OCI-M1 (cell line): Measurements from ENCODE around the gene GBGT1.

Source experiments
- DNase-seq: peaks from one replicate; lab custom pipeline; 2025; lab: John Stamatoyannopoulos, UW

GBGT1 gene

GRCh38 chr9:133113949-133114885 lies 49.5 kb downstream of the GBGT1 start:
- DNase-seq = no peak

- DNase-seq = no peak
Measured at GRCh38 chr9:133113163-133113948, 50.4 kb downstream of the GBGT1 start.

GRCh38 chr9:133112663-133113026 lies 51.1 kb downstream of the GBGT1 start:
- no peak for DNase-seq

- DNase-seq = no peak
Measured at GRCh38 chr9:133111808-133112662, 51.7 kb downstream of the GBGT1 start.

GRCh38 chr9:133109931-133110650 lies 53.6 kb downstream of the GBGT1 start:
- DNase-seq = no peak

GRCh38 chr9:133108794-133109641 lies 54.7 kb downstream of the GBGT1 start:
- DNase-seq = no peak

- no peak for DNase-seq
Measured at GRCh38 chr9:133107961-133108793, 55.5 kb downstream of the GBGT1 start.

GRCh38 chr9:133107245-133107722 lies 56.4 kb downstream of the GBGT1 start:
- DNase-seq = no peak

- DNase-seq = no peak
Measured at GRCh38 chr9:133106511-133107244, 57.0 kb downstream of the GBGT1 start.

GRCh38 chr9:133105461-133105770 lies 58.3 kb downstream of the GBGT1 start:
- DNase-seq = no peak

- DNase-seq = no peak
Measured at GRCh38 chr9:133104718-133105460, 58.8 kb downstream of the GBGT1 start.

- DNase-seq = no peak
Measured at GRCh38 chr9:133103987-133104505, 59.7 kb downstream of the GBGT1 start.

GRCh38 chr9:133103183-133103986 lies 60.3 kb downstream of the GBGT1 start:
- DNase-seq = peak; percentile 69
